Suprapubic skin (tissue), 4 donors: Measurements from ENCODE around the gene RMI2. TPM values are rescaled to one million over a fixed set of nuclear protein-coding genes. Genes with fewer than 3 reads are reported as not detected.

ENCODE experiments used
- DNase-seq, 2 donors: peaks; one replicate each; pipeline ENCODE4 v3.0.0-alpha.2; 2019; ENCODE audit warnings: low spot score in 2 of 2
- H3K27ac ChIP-seq: fragments of 200-600 bp; sonication (generic); one replicate; pipeline ENCODE4 v1.5.1; 2019
- H3K27me3 ChIP-seq: fragments of 200-600 bp; sonication (generic); one replicate; pipeline ENCODE4 v1.5.1; 2019
- H3K36me3 ChIP-seq: fragments of 200-600 bp; sonication (generic); one replicate; pipeline ENCODE4 v1.5.1; 2019
- H3K4me1 ChIP-seq: fragments of 200-600 bp; sonication (generic); one replicate; pipeline ENCODE4 v1.5.1; 2019
- H3K4me3 ChIP-seq: fragments of 200-600 bp; sonication (generic); one replicate; pipeline ENCODE4 v1.5.1; 2019; ENCODE audit warnings: mild to moderate bottlenecking
- H3K9me3 ChIP-seq: fragments of 200-600 bp; sonication (generic); one replicate; pipeline ENCODE4 v1.5.1; 2019
- EP300 ChIP-seq: sonication (generic); formaldehyde crosslinking; IDR thresholded peaks from one replicate; pipeline ENCODE4 v1.6.1; 2017; ENCODE audit warnings: antibody characterized with exemption
- POLR2A ChIP-seq, 2 donors: fragments of 450-650 bp; IDR thresholded peaks; one replicate each; pipeline ENCODE4 v1.6.1; 2017; ENCODE audit warnings: antibody characterized with exemption in 2 of 2, mild to moderate bottlenecking in 2 of 2, moderate library complexity in 2 of 2
- POLR2AphosphoS5 ChIP-seq, 3 donors: sonication (generic); formaldehyde crosslinking; IDR thresholded peaks; one replicate each; pipeline ENCODE4 v1.6.1; 2017; ENCODE audit warnings: antibody characterized with exemption in 3 of 3
- WGBS: methylation state at CpG from one replicate; pipeline ENCODE4 v1.1.5; 2018; 5-methylcytosine and 5-hydroxymethylcytosine counted together
- total RNA-seq, 4 donors: library from RNA; depleted of rRNA; stranded (reverse); fragments of >200 nt; gene quantifications; one replicate each; pipeline ENCODE4 v1.1.0, GENCODE V29; 2016
- TF ChIP-seq, protein P1 (sequence below), 2 donors: fragments of 200-600 bp in 1 of 2; fragments of 450-650 bp in 1 of 2; sonication (generic) in 1 of 2; IDR thresholded peaks; one replicate each; pipeline ENCODE4 v1.5.1; 2016 to 2019; ENCODE audit warnings: antibody characterized with exemption in 2 of 2, mild to moderate bottlenecking in 1 of 2, moderate library complexity in 1 of 2

The RMI2 gene
- total RNA-seq, 4 donors from 2014 or later: 2.7 to 7.7 (median 6.4) TPM

DNA sequence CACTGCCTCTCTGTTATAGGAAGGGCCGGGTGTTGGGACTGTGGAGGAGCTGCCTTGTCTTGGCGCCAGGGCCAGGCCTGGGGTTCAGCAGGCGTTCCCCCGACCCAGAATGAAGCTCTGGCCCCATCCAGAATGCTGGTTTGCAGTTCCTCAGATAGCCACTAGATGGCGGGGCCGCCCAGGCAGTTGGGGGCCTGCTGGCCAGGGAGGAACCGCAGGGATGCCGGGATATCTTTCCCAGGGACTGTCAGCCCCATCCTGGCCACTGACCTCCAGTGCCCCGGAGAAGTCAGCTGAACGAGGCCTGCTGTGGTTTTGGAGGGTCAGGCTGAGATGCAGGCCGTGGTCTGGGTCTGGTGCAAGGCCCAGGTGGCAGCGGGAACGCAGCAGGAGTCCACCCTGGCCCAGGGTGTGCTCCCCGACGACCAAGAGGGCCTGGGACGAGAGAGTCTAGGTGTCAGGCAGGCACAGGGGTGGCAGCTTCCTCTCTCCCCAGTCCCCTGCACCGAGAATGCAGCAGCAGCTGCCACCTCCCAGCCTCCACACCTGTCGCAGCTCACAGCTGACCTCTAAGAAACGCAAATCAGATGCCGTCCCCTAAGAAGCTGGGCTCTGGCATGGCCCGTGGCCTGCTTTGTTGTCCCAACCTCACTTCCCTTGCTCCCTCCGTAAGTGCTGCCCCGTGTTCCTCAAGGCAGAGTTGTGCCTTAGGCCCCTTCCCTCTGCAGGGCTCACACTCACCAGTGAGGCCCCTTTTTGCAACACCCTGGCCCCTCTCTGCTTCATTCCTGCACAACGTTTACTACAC lies 51.2 kb downstream of the RMI2 start:
- DNase-seq: peak; percentile 82 to 87
- H3K4me1 ChIP-seq: peaks cover 4% of the 10 kb centered on the region
- 59% methylated on average over 14 of the region's 24 CpGs for WGBS
- no peaks in the 10 kb centered on the region for H3K27me3 ChIP-seq
- TF ChIP-seq EP300: no peak
- no peak for TF ChIP-seq POLR2A (IDR thresholded peaks at IDR 0.05)
- no peak for TF ChIP-seq POLR2AphosphoS5 (IDR thresholded peaks at IDR 0.05)
- TF ChIP-seq, protein P1, sequence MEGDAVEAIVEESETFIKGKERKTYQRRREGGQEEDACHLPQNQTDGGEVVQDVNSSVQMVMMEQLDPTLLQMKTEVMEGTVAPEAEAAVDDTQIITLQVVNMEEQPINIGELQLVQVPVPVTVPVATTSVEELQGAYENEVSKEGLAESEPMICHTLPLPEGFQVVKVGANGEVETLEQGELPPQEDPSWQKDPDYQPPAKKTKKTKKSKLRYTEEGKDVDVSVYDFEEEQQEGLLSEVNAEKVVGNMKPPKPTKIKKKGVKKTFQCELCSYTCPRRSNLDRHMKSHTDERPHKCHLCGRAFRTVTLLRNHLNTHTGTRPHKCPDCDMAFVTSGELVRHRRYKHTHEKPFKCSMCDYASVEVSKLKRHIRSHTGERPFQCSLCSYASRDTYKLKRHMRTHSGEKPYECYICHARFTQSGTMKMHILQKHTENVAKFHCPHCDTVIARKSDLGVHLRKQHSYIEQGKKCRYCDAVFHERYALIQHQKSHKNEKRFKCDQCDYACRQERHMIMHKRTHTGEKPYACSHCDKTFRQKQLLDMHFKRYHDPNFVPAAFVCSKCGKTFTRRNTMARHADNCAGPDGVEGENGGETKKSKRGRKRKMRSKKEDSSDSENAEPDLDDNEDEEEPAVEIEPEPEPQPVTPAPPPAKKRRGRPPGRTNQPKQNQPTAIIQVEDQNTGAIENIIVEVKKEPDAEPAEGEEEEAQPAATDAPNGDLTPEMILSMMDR (IDR thresholded peaks at IDR 0.05): peak; percentile 96
- no peak overlapping the region for H3K4me3 ChIP-seq
- no peak overlapping the region for H3K27ac ChIP-seq
- no peaks in the 10 kb centered on the region for H3K9me3 ChIP-seq
- no peaks in the 10 kb centered on the region for H3K36me3 ChIP-seq

DNA sequence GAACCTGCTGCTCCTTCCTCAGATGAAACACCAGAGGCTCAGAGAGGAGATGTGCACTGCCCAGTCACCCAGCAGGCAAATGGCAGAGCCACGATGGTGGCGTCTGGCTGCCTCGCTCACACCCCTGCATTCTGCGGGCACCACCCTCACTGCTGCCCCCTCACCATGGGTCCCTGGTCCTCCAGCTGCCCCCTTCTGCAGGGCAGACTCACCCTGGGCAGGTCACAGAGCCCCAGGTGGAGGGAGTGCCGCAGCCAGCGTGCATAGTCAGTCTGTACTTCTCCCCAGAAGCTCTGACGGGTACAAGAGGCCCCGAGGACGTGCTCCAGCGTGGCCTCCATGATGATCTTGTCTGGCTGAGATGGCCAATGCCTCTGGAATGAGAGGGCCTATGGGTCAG lies 52.9 kb downstream of the RMI2 start:
- Histone ChIP-seq H3K27me3 (no peaks in the 10 kb centered on the region), H3K4me3 (no peak overlapping the region), H3K9me3 (no peaks in the 10 kb centered on the region), H3K36me3 (no peaks in the 10 kb centered on the region), H3K27ac (no peak overlapping the region), H3K4me1 (peaks cover 4% of the 10 kb centered on the region)
- 76% methylated on average over 4 of the region's 10 CpGs for WGBS
- DNase-seq: peak; percentile 48 to 67
- TF ChIP-seq POLR2AphosphoS5 (IDR thresholded peaks at IDR 0.05) (no peak), EP300 (no peak), POLR2A (IDR thresholded peaks at IDR 0.05) (no peak)
- TF ChIP-seq, protein P1 (IDR thresholded peaks at IDR 0.05): no peak

DNA sequence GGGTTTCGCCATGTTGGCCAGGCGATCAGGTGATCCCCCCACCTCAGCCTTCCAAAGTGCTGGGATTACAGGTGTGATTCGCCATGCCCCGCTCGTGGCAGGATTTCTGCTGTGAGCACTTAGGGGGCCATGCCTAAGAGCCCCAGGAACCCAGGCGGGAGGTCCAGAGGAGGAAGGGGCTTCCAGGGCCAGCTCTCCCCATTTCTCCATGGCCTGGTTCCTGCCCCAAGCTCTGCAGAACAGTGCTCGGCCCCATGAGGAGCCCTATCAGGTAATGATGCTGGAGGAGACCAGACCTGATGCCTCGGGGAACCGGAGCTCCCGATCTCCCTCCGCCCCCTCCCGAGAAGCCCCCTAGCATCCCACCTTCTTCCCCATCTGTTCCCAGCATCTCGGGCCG lies 53.6 kb downstream of the RMI2 start:
- no peaks in the 10 kb centered on the region for H3K9me3 ChIP-seq
- no peaks in the 10 kb centered on the region for H3K36me3 ChIP-seq
- TF ChIP-seq POLR2A (IDR thresholded peaks at IDR 0.05): no peak
- H3K27ac ChIP-seq: no peak overlapping the region
- peak; percentile 32 to 61 for DNase-seq
- peaks cover 4% of the 10 kb centered on the region for H3K4me1 ChIP-seq
- no peaks in the 10 kb centered on the region for H3K27me3 ChIP-seq
- no peak overlapping the region for H3K4me3 ChIP-seq
- 92% methylated on average over 14 of the region's 14 CpGs for WGBS

DNA sequence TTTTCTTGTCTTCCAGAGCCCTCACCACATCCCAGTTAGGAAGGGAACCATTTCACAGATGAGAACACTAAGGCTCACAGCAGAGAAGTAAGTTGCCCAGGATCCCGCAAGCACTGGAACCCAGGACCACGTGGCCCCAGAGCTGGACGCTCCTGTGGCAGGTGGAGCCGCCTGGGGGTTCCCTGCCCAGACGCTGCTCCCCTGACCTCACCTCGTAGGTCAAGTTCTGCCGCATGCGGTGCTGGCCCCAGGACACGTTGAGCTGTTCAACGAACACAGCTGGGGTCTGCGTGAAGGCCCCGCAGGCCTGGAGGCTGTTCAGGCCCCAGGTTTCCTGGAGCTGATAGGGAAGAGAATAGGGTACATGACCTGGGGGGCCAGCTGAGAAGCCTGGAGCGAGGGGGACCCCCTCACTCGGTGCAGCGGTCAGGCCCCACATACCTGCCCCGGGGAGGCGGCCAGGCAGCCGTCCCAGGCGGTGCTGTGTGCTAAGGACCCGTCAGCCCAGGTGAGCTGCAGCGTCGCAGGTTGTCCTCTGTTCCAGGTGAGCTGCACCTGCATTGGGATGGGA lies 54.1 kb downstream of the RMI2 start:
- no peak overlapping the region for H3K27ac ChIP-seq
- H3K4me1 ChIP-seq: peaks cover 4% of the 10 kb centered on the region
- 85% methylated on average over 15 of the region's 22 CpGs for WGBS
- H3K9me3 ChIP-seq: no peaks in the 10 kb centered on the region
- peak in 1 of 2 donors; percentile 55 for DNase-seq
- H3K4me3 ChIP-seq: no peak overlapping the region
- TF ChIP-seq POLR2A (IDR thresholded peaks at IDR 0.05): no peak
- TF ChIP-seq, protein P1 (IDR thresholded peaks at IDR 0.05): no peak
- TF ChIP-seq POLR2AphosphoS5 (IDR thresholded peaks at IDR 0.05): no peak
- no peak for TF ChIP-seq EP300
- H3K27me3 ChIP-seq: no peaks in the 10 kb centered on the region
- H3K36me3 ChIP-seq: no peaks in the 10 kb centered on the region

DNA sequence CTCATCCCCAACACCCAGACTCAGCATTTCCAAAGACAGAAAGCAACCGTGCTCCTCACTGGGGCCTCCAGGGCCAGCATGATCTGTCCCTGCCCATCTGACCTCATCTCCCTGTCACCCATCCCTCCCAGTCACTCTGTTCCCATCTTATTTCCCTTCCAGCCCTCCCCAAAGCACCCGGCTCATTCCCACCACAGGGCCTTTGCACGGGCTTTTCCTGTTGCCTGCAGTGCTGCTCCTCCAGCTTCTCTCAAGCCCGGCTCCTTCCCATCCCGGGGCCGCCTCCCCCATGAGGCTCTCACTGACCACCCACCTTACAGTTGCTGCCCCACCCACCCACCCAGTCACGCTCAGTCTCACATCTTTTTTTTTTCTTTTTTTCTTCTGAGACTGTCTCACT lies 54.8 kb downstream of the RMI2 start:
- no peak for DNase-seq
- WGBS: 85% methylated on average over 7 of the region's 7 CpGs
- TF ChIP-seq, protein P1 (IDR thresholded peaks at IDR 0.05): no peak
- TF ChIP-seq POLR2A (IDR thresholded peaks at IDR 0.05) (no peak), EP300 (no peak), POLR2AphosphoS5 (IDR thresholded peaks at IDR 0.05) (no peak)

More for the DNA sequence above, 54.8 kb downstream of the RMI2 start:
- Histone ChIP-seq H3K36me3 (no peaks in the 10 kb centered on the region), H3K27me3 (no peaks in the 10 kb centered on the region), H3K9me3 (no peaks in the 10 kb centered on the region), H3K4me1 (no peaks in the 10 kb centered on the region), H3K27ac (no peak overlapping the region), H3K4me3 (no peak overlapping the region)

Other genes starting within 250 kb of the RMI2 start
- 10 to 100 TPM in 1 of 4 donors, 1 to 10 TPM in 3; 3.9 to 15.4 (median 7.5) TPM for gene SOCS1, start 89.3 kb upstream of the RMI2 start, total RNA-seq
- gene TNP2, start 76.1 kb upstream of the RMI2 start, total RNA-seq: not detected
- gene PRM3, start 71.8 kb upstream of the RMI2 start, total RNA-seq: not detected
- gene PRM2, start 69.0 kb upstream of the RMI2 start, total RNA-seq: not detected
- gene PRM1, start 64.1 kb upstream of the RMI2 start, total RNA-seq: not detected
- gene LITAF, start 241.5 kb downstream of the RMI2 start, total RNA-seq: 10 to 100 TPM; 48.8 to 82.2 (median 72.8) TPM